HEK293 (cell line): ENCODE results near the gene ANKRD33B.

Experiments
- CTCF ChIA-PET: fragments of 350-600 bp; formaldehyde crosslinking; extraction: SDS; loops from one replicate; lab custom pipeline; 2021; ENCODE audit warnings: antibody characterized with exemption; lab: Yijun Ruan, JAX
- POLR2A ChIA-PET: fragments of 300-600 bp; formaldehyde crosslinking; extraction: SDS; loops from one replicate; lab custom pipeline; 2020; ENCODE audit warnings: antibody characterized with exemption, inconsistent platforms; lab: Yijun Ruan, JAX
- H3K27ac ChIP-seq: fragments of 200-500 bp; sonication (Bioruptor generic); 2 replicates; pipeline ENCODE4 v1.5.1; 2014; ENCODE audit warnings: low read depth, low read length, control low read depth, inconsistent platforms; ENCODE audit errors: extremely low read depth
- H3K36me3 ChIP-seq, 2 experiments: fragments of 200-500 bp in 1 of 2; sonication (Bioruptor generic) in 1 of 2; 1 replicate in 1 of 2; 2 replicates in 1 of 2; pipeline ENCODE4 v1.5.1; 2014 to 2017; ENCODE audit warnings: inconsistent platforms in 2 of 2, low read length in 2 of 2; ENCODE audit not compliant: control insufficient read depth in 2 of 2, insufficient read depth in 1 of 2
- H3K4me1 ChIP-seq: fragments of 200-500 bp; sonication (Bioruptor generic); 2 replicates; pipeline ENCODE4 v1.5.1; 2014; ENCODE audit warnings: mild to moderate bottlenecking, low read length, inconsistent platforms; ENCODE audit not compliant: control insufficient read depth, insufficient read depth
- H3K4me3 ChIP-seq: 2 replicates; pipeline ENCODE4 v1.5.1; 2011; ENCODE audit warnings: low read depth, mild to moderate bottlenecking, control low read depth, low read length, moderate library complexity
- H3K9me3 ChIP-seq: fragments of 200-500 bp; sonication (Bioruptor generic); 2 replicates; pipeline ENCODE4 v1.5.1; 2014; ENCODE audit warnings: low read depth, low read length, inconsistent platforms; ENCODE audit not compliant: control insufficient read depth, insufficient read depth
- ATF2 ChIP-seq: fragments of 450-650 bp; formaldehyde crosslinking; IDR thresholded peaks from 2 replicates; pipeline ENCODE4 v1.5.1; 2016; ENCODE audit warnings: missing biosample characterization, missing genetic modification characterization, low read depth
- GLI2 ChIP-seq: fragments of 450-650 bp; formaldehyde crosslinking; IDR thresholded peaks from 2 replicates; pipeline ENCODE4; 2017; ENCODE audit warnings: missing biosample characterization, missing genetic modification characterization, low read depth, borderline replicate concordance
- GLI4 ChIP-seq: fragments of 450-650 bp; formaldehyde crosslinking; IDR thresholded peaks from 2 replicates; pipeline ENCODE4 v1.5.1; 2016; ENCODE audit warnings: missing biosample characterization, missing genetic modification characterization
- KLF10 ChIP-seq: fragments of 450-650 bp; IDR thresholded peaks from 2 replicates; pipeline ENCODE4 v1.5.1; 2018; ENCODE audit warnings: missing biosample characterization, mild to moderate bottlenecking, missing genetic modification characterization
- OSR2 ChIP-seq: fragments of 450-650 bp; formaldehyde crosslinking; IDR thresholded peaks from 2 replicates; pipeline ENCODE4 v1.5.1; 2016; ENCODE audit warnings: missing biosample characterization, missing genetic modification characterization
- PATZ1 ChIP-seq: fragments of 450-650 bp; formaldehyde crosslinking; IDR thresholded peaks from 2 replicates; pipeline ENCODE4 v1.5.1; 2016; ENCODE audit warnings: missing biosample characterization, missing genetic modification characterization
- ZBTB11 ChIP-seq: fragments of 450-650 bp; formaldehyde crosslinking; conservative IDR thresholded peaks from 2 replicates; pipeline ENCODE4 v1.5.1; 2016; ENCODE audit warnings: low read depth, missing biosample characterization, missing genetic modification characterization
- ZEB2 ChIP-seq: fragments of 450-650 bp; formaldehyde crosslinking; IDR thresholded peaks from 2 replicates; pipeline ENCODE4 v1.5.1; 2016; ENCODE audit warnings: missing biosample characterization, missing genetic modification characterization
- ZNF121 ChIP-seq: fragments of 450-650 bp; formaldehyde crosslinking; IDR thresholded peaks from 2 replicates; pipeline ENCODE4 v1.5.1; 2016; ENCODE audit warnings: missing biosample characterization, missing genetic modification characterization
- ZNF146 ChIP-seq: fragments of 450-650 bp; formaldehyde crosslinking; IDR thresholded peaks from 2 replicates; pipeline ENCODE4 v1.5.1; 2016; ENCODE audit warnings: missing biosample characterization, missing genetic modification characterization
- ZNF174 ChIP-seq: fragments of 450-650 bp; formaldehyde crosslinking; IDR thresholded peaks from 2 replicates; pipeline ENCODE4 v1.5.0; 2017; ENCODE audit warnings: missing biosample characterization, mild to moderate bottlenecking, missing genetic modification characterization
- ZNF362 ChIP-seq: fragments of 450-650 bp; formaldehyde crosslinking; IDR thresholded peaks from 2 replicates; pipeline ENCODE4 v1.5.1; 2016; ENCODE audit warnings: missing biosample characterization, missing genetic modification characterization
- ZNF48 ChIP-seq: fragments of 450-650 bp; formaldehyde crosslinking; IDR thresholded peaks from 2 replicates; pipeline ENCODE4 v1.5.1; 2016; ENCODE audit warnings: missing biosample characterization, missing genetic modification characterization
- ZNF514 ChIP-seq: fragments of 450-650 bp; formaldehyde crosslinking; IDR thresholded peaks from 2 replicates; pipeline ENCODE4 v1.5.1; 2016; ENCODE audit warnings: missing biosample characterization, missing genetic modification characterization
- ZNF530 ChIP-seq: fragments of 450-650 bp; formaldehyde crosslinking; IDR thresholded peaks from 2 replicates; pipeline ENCODE4 v1.5.1; 2016; ENCODE audit warnings: low read depth, missing biosample characterization, missing genetic modification characterization
- ZNF580 ChIP-seq: fragments of 450-650 bp; formaldehyde crosslinking; IDR thresholded peaks from 2 replicates; pipeline ENCODE4 v1.5.1; 2016; ENCODE audit warnings: missing biosample characterization, missing genetic modification characterization
- ZNF600 ChIP-seq: fragments of 450-650 bp; formaldehyde crosslinking; IDR thresholded peaks from 2 replicates; pipeline ENCODE4 v1.5.1; 2016; ENCODE audit warnings: missing biosample characterization, missing genetic modification characterization
- ZNF629 ChIP-seq: fragments of 450-650 bp; formaldehyde crosslinking; IDR thresholded peaks from 2 replicates; pipeline ENCODE4 v1.5.1; 2017; ENCODE audit warnings: missing biosample characterization, missing genetic modification characterization
- ZNF777 ChIP-seq: fragments of 450-650 bp; formaldehyde crosslinking; IDR thresholded peaks from 2 replicates; pipeline ENCODE4 v1.5.1; 2017; ENCODE audit warnings: missing biosample characterization, missing genetic modification characterization, borderline replicate concordance
- TF ChIP-seq, protein P1 (sequence below): fragments of 450-650 bp; formaldehyde crosslinking; IDR thresholded peaks from 2 replicates; pipeline ENCODE4 v1.5.1; 2016; ENCODE audit warnings: missing biosample characterization, missing genetic modification characterization
- TF ChIP-seq, protein P2 (sequence below): fragments of 450-650 bp; formaldehyde crosslinking; IDR thresholded peaks from 2 replicates; pipeline ENCODE4 v1.5.1; 2017; ENCODE audit warnings: missing biosample characterization, missing genetic modification characterization

Gene ANKRD33B

GRCh38 chr5:10595672-10596309, 31.9 kb downstream of the ANKRD33B start (continued):
- TF ChIP-seq ZEB2 (tag by site-specific recombination) (no peak; the same call in none of the 2 replicates), ZNF600 (tag by site-specific recombination) (peak; percentile 62; the same call in 1 of the 2 replicates), ZNF514 (tag by site-specific recombination) (no peak), PATZ1 (tag by site-specific recombination) (peak; percentile 43; the same call in 1 of the 2 replicates), ATF2 (tag by site-specific recombination) (peak; percentile 29; the same call in 1 of the 2 replicates), OSR2 (tag by site-specific recombination) (peak; percentile 43; the same call in 1 of the 2 replicates), GLI2 (tag by site-specific recombination) (peak; percentile 21; the same call in 1 of the 2 replicates), ZNF629 (tag by site-specific recombination) (peak; percentile 83), ZNF146 (tag by site-specific recombination) (no peak), KLF10 (tag by site-specific recombination) (peak; percentile 88)
- TF ChIP-seq, protein P1, sequence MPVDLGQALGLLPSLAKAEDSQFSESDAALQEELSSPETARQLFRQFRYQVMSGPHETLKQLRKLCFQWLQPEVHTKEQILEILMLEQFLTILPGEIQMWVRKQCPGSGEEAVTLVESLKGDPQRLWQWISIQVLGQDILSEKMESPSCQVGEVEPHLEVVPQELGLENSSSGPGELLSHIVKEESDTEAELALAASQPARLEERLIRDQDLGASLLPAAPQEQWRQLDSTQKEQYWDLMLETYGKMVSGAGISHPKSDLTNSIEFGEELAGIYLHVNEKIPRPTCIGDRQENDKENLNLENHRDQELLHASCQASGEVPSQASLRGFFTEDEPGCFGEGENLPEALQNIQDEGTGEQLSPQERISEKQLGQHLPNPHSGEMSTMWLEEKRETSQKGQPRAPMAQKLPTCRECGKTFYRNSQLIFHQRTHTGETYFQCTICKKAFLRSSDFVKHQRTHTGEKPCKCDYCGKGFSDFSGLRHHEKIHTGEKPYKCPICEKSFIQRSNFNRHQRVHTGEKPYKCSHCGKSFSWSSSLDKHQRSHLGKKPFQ (tag by site-specific recombination): 0 out of 2 replicates have a peak, but pooled peaks have one; percentile 43
- TF ChIP-seq, protein P2, sequence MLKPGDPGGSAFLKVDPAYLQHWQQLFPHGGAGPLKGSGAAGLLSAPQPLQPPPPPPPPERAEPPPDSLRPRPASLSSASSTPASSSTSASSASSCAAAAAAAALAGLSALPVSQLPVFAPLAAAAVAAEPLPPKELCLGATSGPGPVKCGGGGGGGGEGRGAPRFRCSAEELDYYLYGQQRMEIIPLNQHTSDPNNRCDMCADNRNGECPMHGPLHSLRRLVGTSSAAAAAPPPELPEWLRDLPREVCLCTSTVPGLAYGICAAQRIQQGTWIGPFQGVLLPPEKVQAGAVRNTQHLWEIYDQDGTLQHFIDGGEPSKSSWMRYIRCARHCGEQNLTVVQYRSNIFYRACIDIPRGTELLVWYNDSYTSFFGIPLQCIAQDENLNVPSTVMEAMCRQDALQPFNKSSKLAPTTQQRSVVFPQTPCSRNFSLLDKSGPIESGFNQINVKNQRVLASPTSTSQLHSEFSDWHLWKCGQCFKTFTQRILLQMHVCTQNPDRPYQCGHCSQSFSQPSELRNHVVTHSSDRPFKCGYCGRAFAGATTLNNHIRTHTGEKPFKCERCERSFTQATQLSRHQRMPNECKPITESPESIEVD (tag by site-specific recombination): peak; percentile 97

DNA sequence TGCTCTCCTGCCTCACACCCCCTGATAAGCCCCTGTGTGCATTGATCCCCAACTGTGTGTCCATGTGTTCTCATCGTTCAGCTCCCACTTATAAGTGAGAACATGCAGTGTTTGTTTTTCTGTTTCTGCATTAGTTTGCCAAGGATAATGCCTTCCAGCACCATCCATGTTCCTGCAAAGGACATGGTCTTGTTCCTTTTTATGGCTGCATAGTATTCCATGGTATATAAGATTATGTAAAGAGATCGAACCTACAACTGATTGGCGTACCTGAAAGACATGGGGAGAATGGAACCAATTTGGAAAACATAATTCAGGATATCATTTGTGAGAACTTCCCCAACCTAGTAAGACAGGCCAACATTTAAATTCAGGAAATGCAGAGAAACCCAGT, 32.4 kb downstream of the ANKRD33B start:
- Histone ChIP-seq H3K9me3 (no peaks in the 10 kb centered on the region), H3K27ac (peak overlapping the region; percentile 75), H3K36me3 (no peaks in the 10 kb centered on the region), H3K4me3 (no peak overlapping the region), H3K4me1 (peaks cover 28% of the 10 kb centered on the region)
- ChIA-PET CTCF (interaction anchor here (0.6 to 1.1 kb wide), 4 partner anchors 20 to 318 kb away, joined by 3 to 7 read pairs (median 4); no protein-coding TSS in a partner anchor), POLR2A (no interaction called here)
- TF ChIP-seq ZNF530 (tag by site-specific recombination): 0 out of 2 replicates have a peak, but pooled peaks have one; percentile 10
- TF ChIP-seq GLI4 (tag by site-specific recombination): no peak
- TF ChIP-seq ATF2 (tag by site-specific recombination): no peak
- no peak for TF ChIP-seq ZBTB11
- TF ChIP-seq ZNF146 (tag by site-specific recombination): peak; percentile 99
- TF ChIP-seq ZNF362: no peak
- no peak for TF ChIP-seq ZNF48
- no peak for TF ChIP-seq ZNF174 (tag by site-specific recombination)
- TF ChIP-seq ZNF580 (tag by site-specific recombination): peak; percentile 92
- TF ChIP-seq ZNF777 (tag by site-specific recombination): no peak
- peak; percentile 72; the same call in 1 of the 2 replicates for TF ChIP-seq ZNF121 (tag by site-specific recombination)
